Measurements from ENCODE around the gene AGAP5. TPM values are rescaled to one million over a fixed set of nuclear protein-coding genes. Genes with fewer than 3 reads are reported as not detected.

The AGAP5 gene
- total RNA-seq, 1 donor from 2014 or later = 2.6 TPM

DNA sequence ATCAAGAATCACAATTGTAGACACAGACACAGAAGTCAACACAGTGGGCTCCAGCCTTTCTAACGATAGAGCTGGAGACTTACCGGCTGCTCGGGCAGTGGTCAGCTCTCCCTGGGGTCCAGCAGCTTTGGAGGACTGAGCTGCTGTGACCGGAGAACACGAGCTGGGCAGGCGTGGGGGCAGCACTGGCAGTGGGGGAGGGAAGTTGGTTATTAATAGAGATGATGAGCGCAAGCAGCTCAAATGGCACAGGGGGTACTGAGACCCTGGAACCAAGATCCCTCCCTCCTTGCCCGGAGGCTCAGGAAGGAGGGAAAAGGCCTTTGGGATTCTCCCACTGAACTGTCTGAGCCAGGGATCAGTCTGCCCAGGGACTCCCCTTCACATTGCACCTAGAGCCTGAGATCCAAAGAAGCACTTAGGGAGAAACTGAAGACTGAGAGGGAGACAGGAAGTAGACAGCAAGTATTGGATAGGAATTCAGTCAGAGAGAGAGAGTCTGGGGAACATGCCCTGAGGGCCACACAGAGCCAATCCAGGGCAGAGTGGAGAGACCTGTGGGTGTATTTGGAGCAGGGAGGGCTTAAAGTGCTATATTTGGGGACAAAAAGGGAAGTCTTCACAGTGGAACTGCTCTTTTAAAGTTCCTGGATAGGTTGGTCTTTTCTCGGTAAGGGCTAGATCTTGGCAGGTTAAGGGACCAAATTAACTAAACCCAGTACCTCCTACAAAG lies 56.4 kb downstream of the AGAP5 start, which contains the start of gene MYOZ1:
TSS of gene MYOZ1 (minus strand) at position 147 of the 733 bp plus-strand sequence. CDS start 1,457 bp downstream, outside the sequence.
- Histone ChIP-seq H3K27me3 (ENCODE audit: control insufficient read depth, insufficient read depth, low read length) (no peaks in the 10 kb centered on the region), H3K36me3 (ENCODE audit: control insufficient read depth, insufficient read depth, low read length) (no peaks in the 10 kb centered on the region), H3K4me3 (ENCODE audit: low read depth, low read length) (no peak within 1 kb of the TSS)
- DNase-seq (ENCODE audit: low read depth) = no peak
- TF ChIP-seq, protein P1, sequence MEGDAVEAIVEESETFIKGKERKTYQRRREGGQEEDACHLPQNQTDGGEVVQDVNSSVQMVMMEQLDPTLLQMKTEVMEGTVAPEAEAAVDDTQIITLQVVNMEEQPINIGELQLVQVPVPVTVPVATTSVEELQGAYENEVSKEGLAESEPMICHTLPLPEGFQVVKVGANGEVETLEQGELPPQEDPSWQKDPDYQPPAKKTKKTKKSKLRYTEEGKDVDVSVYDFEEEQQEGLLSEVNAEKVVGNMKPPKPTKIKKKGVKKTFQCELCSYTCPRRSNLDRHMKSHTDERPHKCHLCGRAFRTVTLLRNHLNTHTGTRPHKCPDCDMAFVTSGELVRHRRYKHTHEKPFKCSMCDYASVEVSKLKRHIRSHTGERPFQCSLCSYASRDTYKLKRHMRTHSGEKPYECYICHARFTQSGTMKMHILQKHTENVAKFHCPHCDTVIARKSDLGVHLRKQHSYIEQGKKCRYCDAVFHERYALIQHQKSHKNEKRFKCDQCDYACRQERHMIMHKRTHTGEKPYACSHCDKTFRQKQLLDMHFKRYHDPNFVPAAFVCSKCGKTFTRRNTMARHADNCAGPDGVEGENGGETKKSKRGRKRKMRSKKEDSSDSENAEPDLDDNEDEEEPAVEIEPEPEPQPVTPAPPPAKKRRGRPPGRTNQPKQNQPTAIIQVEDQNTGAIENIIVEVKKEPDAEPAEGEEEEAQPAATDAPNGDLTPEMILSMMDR (IDR thresholded peaks at IDR 0.05; ENCODE audit: insufficient read depth, low read length, poor library complexity, severe bottlenecking) = no peak

DNA sequence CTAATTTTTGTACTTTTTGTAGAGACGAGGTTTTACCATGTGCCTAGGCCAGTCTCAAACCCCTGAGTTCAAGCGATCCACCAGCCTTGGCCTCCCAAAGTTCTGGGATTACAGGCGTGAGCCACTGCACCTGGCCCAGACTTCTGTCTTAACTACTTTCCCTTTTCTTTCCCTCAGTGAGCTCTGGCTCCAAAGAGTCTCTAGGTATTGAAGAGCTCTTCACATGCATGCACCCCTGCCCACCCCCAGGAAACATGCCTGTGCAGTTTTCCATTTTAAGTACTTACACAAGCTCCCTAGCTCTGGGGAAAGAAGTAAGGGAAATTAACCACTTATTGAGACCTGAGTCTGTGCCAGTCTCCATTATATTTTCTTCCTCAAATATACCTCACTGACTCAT lies 58.6 kb downstream of the AGAP5 start:
- DNase-seq (ENCODE audit: low read depth) = no peak
- no peak overlapping the region for H3K4me3 ChIP-seq (ENCODE audit: low read depth, low read length)
- TF ChIP-seq, protein P1 (IDR thresholded peaks at IDR 0.05; ENCODE audit: insufficient read depth, low read length, poor library complexity, severe bottlenecking) = no peak
- H3K27me3 ChIP-seq (ENCODE audit: control insufficient read depth, insufficient read depth, low read length) = no peaks in the 10 kb centered on the region
- H3K36me3 ChIP-seq (ENCODE audit: control insufficient read depth, insufficient read depth, low read length) = no peaks in the 10 kb centered on the region

DNA sequence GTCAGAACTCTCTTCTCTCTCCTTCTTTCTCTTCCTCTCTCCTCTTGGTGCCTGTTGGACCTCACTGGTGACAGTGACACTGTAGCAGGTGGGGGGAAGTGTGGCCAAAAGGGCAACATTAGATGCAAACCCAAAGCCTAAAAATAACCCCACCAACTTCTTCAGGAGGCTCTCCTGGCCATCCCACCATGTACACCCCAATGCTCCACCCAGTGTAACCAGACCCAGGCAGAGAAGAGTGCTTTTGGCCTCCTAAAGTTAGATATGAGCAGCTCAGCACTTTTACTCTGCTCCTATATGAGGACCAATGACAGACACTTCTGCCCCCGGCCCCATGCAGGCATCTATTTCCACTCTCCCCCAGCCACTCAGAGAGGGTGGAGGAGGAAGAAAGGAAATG lies 62.1 kb downstream of the AGAP5 start:
- TF ChIP-seq, protein P1 (IDR thresholded peaks at IDR 0.05; ENCODE audit: insufficient read depth, low read length, poor library complexity, severe bottlenecking) = no peak
- H3K36me3 ChIP-seq (ENCODE audit: control insufficient read depth, insufficient read depth, low read length) = no peaks in the 10 kb centered on the region

DNA sequence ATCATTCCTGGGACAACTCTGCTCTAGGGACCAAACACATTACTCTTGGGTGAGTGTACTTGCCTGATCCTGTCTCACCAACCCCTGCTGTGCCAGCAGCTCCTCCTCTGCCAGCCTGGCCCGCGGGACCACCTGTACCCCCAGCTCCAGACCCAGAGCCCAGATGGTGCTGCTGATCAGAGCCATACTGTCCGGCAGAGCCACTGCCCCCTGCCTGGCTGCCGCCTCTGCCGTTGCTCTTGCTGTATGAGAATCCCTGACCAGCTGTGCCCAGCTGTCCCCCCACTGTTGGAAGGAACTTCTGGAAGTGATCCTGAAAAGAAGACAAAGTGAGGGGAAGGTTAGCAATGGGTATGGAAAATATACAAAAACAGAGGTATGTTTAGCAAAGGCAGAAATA lies 63.5 kb downstream of the AGAP5 start:
- TF ChIP-seq, protein P1 (IDR thresholded peaks at IDR 0.05; ENCODE audit: insufficient read depth, low read length, poor library complexity, severe bottlenecking) = no peak
- DNase-seq (ENCODE audit: low read depth) = no peak
- Histone ChIP-seq H3K36me3 (ENCODE audit: control insufficient read depth, insufficient read depth, low read length) (no peaks in the 10 kb centered on the region), H3K27me3 (ENCODE audit: control insufficient read depth, insufficient read depth, low read length) (no peaks in the 10 kb centered on the region), H3K4me3 (ENCODE audit: low read depth, low read length) (no peak overlapping the region)

More for the DNA sequence above, 62.1 kb downstream of the AGAP5 start:
- H3K27me3 ChIP-seq (ENCODE audit: control insufficient read depth, insufficient read depth, low read length) = no peaks in the 10 kb centered on the region
- no peak for DNase-seq (ENCODE audit: low read depth)
- H3K4me3 ChIP-seq (ENCODE audit: low read depth, low read length) = no peak overlapping the region

- no peak overlapping the region for H3K4me3 ChIP-seq (ENCODE audit: low read depth, low read length)
- TF ChIP-seq, protein P1 (IDR thresholded peaks at IDR 0.05; ENCODE audit: insufficient read depth, low read length, poor library complexity, severe bottlenecking) = no peak
- H3K36me3 ChIP-seq (ENCODE audit: control insufficient read depth, insufficient read depth, low read length) = no peaks in the 10 kb centered on the region
- no peak for DNase-seq (ENCODE audit: low read depth)
- H3K27me3 ChIP-seq (ENCODE audit: control insufficient read depth, insufficient read depth, low read length) = no peaks in the 10 kb centered on the region
These were observed 68.7 kb downstream of the AGAP5 start for GRCh38 chr10:73629165-73629564.

GRCh38 chr10:73628405-73628804 lies 69.5 kb downstream of the AGAP5 start:
- no peak for DNase-seq (ENCODE audit: low read depth)
- Histone ChIP-seq H3K36me3 (ENCODE audit: control insufficient read depth, insufficient read depth, low read length) (no peaks in the 10 kb centered on the region), H3K27me3 (ENCODE audit: control insufficient read depth, insufficient read depth, low read length) (no peaks in the 10 kb centered on the region), H3K4me3 (ENCODE audit: low read depth, low read length) (no peak overlapping the region)
- TF ChIP-seq, protein P1 (IDR thresholded peaks at IDR 0.05; ENCODE audit: insufficient read depth, low read length, poor library complexity, severe bottlenecking) = no peak

All from kidney epithelial cell (primary cell).